ENCODE measurements around the gene ABHD1.
"Not testable (repeated sequence)": the region's sequence is repeated elsewhere in the genome, so short reads cannot be mapped to it uniquely, and the experiment has no call there.

ABHD1 gene

DNA sequence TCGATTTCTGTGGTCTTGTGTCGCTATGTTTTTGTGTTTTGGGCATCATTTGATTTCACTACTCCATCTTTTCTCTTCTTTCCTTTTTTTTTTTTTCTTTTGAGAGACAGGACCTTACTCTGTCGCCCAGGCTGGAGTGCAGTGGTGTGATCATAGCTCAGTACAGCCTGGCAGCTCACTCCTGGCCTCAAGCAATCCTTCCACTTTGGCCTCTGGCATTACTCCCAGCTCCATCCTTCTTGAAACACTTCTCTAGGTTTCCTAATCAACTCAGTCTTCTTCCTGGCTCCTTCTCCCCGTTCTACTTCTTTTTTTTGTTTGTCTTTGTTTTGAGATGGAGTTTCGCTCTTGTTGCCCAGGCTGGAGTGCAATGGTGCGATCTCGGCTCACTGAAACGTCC, 51.7 kb downstream of the ABHD1 start:
- FAIRE-seq: no peak

DNA sequence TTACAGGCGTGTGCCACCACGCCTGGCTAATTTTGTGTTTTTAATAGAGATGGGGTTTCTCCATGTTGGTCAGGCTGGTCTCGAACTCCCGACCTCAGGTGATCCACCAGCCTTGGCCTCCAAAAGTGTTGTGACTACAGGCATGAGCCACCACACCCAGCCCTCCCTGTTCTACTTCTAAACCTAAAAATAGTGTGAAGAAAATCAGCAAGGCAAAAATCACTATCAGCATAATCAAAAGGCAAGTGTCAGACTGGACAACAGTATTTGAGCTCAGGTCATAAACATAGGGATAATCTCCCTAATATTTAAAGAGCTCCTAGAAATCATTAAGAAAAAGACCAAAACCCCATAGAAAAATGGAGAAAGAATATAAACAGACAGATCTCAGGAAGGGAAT, 52.2 kb downstream of the ABHD1 start:
- FAIRE-seq: not testable (repeated sequence)

DNA sequence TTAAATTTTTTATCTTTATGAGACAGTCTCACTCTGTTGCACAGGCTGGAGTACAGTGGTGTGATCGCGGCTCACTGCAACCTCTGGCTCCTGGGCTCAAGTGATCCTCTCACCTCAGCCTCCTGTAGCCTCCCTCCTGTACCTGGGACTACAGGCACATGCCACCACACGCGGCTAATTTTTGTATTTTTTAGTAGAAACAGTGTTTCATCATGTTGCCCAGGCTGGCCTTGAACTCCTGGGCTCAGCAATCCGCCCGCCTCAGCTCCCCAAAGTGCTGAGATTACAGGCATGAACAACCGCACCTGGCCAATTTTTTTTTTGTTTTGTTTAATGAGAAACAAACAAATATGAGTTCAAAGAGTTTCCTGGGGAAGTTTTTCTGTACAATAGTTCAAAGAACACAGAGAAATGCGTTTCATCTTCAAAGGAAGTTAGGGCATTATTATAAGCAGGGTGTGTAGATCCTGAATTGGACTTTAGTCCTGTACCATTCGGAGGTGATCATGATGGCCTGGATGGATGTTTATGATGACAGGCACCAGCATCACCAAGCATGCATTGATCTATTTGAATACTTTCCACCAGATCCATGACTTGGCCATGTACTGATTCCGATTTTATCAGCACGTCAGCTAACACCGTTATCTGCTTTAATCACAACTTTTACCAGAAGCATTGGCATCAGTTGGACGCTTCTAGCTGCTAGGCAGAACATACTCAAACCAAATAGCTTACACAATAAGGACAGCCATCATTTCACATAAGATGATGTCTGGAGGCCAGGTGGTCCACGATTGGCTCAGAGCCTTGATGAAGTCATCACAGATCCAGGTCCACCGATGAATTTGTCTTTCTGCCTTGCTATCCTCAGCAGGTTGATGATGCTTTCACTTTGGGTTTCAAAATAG, 54.1 kb downstream of the ABHD1 start:
- FAIRE-seq: no peak

DNA sequence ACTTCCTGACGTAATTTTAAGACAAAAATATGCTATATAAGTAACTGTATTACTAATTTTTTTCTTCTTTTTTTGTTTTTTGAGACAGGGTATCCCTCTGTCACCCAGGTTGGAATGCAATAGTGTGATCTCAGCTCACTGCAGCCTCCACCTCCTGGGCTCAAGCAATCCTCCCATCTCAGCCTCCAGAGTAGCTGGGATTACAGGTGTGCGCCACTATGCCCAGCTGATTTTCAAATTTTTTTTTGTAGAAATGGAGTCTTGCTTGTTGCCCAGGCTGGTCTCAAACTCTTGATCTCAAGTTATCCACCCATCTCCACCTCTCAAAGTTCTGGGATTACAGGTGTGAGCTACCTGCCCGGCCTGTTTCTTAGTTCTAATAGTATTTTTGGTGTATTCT, 54.9 kb downstream of the ABHD1 start:
- no peak for FAIRE-seq

DNA sequence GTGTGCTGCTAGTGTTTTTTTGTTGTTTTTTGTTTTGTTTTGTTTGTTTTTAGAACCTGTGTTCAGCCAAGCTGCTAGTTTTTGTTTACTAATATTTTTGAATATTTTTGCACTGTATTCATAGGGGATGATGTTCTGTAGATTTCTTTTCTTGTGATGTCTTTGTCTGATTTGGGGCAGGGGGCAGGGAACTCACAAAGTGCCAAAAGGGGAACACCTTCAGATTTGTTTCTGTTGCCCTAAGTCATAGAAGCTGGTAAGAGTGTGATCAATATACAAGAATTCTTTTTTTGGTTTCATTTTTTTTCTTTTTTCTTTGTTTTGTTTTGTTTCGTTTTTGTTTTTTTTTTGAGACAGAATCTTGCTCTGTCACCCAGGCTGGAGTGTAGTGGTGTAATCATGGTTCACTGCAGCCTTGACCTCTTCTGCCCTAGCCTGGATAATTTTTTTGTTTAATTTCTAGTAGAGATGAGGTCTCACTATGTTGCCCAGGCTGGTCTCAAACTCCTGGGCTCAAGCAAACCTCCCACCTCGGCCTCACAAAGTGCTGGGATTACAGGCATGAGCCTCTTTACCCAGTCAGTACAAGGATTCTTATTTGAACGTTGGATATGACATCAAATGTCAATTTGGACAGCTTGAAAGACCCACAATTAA, 55.9 kb downstream of the ABHD1 start:
- FAIRE-seq: no peak

Measured in TTC549 (cell line).